Activated T-cell treated with anti-CD3 and anti-CD28 coated beads, Interleukin-2, amount 50 U/mL, for 1 hour (primary cell): ENCODE results near the gene MKX.

Experiments used
- DNase-seq: peaks from one replicate; pipeline ENCODE4 v3.0.0-alpha.2; 2020

The MKX gene

GRCh38 chr10:27745732-27746396 is at the start of gene MKX:
TSS of gene MKX (minus strand) at chr10:27745819. CDS start at chr10:27743415, 2,404 bp downstream.
- peak; percentile 53 for DNase-seq

- no peak for DNase-seq
Measured at GRCh38 chr10:27794157-27794556, 48.5 kb upstream of the MKX start.

- no peak for DNase-seq
Measured at GRCh38 chr10:27792216-27792615, 46.6 kb upstream of the MKX start.

GRCh38 chr10:27784272-27784671 is 38.7 kb upstream of the MKX start:
- no peak for DNase-seq

- peak; percentile 20 for DNase-seq
Measured at GRCh38 chr10:27783660-27784059, 38.0 kb upstream of the MKX start.

- no peak for DNase-seq
Measured at GRCh38 chr10:27779462-27780015, 33.9 kb upstream of the MKX start.

GRCh38 chr10:27774831-27775230 is 29.2 kb upstream of the MKX start:
- no peak for DNase-seq

- DNase-seq = no peak
Measured at GRCh38 chr10:27771231-27771630, 25.6 kb upstream of the MKX start.

GRCh38 chr10:27770181-27770580 is 24.6 kb upstream of the MKX start:
- no peak for DNase-seq

GRCh38 chr10:27760867-27761266 is 15.2 kb upstream of the MKX start:
- no peak for DNase-seq

- no peak for DNase-seq
Measured at GRCh38 chr10:27759483-27760272, 14.1 kb upstream of the MKX start.

- no peak for DNase-seq
Measured at GRCh38 chr10:27752673-27753237, 7.1 kb upstream of the MKX start.

GRCh38 chr10:27748601-27749000 is 3.0 kb upstream of the MKX start:
- DNase-seq = no peak

GRCh38 chr10:27747096-27747451 is 1.5 kb upstream of the MKX start:
- DNase-seq = no peak

GRCh38 chr10:27746397-27747095 is 927 bp upstream of the MKX start:
- DNase-seq = peak; percentile 18

- DNase-seq = peak; percentile 47
Measured at GRCh38 chr10:27744802-27745731, 552 bp downstream of the MKX start.

- no peak for DNase-seq
Measured at GRCh38 chr10:27743877-27744801, 1.5 kb downstream of the MKX start.

- DNase-seq = peak; percentile 60
Measured at GRCh38 chr10:27743012-27743876, 2.4 kb downstream of the MKX start.

GRCh38 chr10:27742195-27743011 is 3.2 kb downstream of the MKX start:
- peak; percentile 83 for DNase-seq
